Measurements from ENCODE around the gene CAP2.
"Not testable (repeated sequence)": the region's sequence is repeated elsewhere in the genome, so short reads cannot be mapped to it uniquely, and the experiment has no call there.

Gene CAP2

DNA sequence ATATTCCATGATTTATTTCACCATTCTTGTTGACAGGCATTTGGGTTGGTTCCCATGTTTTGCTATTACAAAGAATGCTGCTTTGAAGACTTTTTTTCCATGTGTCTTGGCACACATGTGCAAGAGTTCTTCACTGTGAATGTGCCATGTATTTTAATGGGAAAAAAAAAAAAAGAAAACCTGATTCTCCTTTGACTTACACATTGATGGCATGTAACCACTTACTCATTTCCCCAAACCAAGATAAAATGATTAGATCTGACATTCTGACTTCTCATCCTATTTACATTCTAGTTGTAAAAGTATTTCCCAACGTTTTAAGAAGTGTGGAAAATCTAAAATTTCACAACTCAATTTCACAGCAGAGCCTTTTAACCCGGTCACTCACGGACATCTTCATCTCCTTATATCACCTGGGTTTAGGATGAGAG is 4.4 kb downstream of the CAP2 start:
- no peak for DNase-seq

DNA sequence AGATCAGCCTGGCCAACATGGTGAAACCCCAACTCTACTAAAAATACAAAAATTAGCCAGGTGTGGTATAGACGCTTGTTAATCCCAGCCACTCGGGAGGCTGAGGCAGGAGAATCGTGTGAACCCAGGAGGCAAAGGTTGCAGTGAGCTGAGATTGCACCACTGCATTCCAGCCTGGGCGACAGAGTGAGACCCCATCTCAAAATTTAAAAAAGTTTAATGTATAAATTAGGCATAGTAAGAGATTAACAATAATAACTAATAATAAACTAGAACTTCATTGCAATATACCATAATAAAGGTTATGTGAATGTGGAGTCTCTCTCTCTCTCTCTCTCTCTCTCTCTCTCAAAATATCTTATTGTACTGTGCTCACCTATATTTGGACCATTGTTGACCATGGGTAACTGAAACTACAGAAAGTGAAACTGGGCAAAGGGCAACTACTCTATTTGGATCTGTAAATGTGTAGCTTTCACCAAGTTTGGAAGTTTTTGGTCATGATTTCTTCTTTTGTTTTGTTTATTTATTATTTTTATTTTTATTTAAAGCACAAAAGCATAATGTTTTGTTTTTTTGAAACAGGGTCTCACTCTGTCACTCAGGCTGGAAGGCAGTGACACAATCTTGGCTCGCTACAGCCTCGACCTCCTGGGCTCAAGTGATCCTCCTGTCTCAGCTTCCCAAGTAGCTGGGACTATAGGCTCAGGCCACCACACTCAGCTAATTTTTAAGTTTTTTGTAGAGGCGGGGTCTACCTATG is 12.0 kb downstream of the CAP2 start:
- not testable (repeated sequence) for DNase-seq

DNA sequence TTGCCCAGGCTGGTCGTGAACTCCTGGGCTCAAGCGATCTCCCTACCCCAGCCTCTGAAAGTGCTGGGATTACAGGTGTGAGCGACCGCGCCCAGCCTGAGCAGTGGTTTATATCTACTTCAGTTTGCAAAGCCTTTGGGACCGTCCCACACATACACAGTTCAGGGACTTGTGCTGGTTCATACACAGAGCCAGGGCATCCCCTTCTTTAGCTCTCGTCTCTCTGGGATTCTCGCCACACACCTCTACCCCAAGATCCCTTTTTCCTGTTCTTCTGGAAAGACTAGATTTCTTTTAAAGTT is 12.5 kb downstream of the CAP2 start:
- DNase-seq: no peak

DNA sequence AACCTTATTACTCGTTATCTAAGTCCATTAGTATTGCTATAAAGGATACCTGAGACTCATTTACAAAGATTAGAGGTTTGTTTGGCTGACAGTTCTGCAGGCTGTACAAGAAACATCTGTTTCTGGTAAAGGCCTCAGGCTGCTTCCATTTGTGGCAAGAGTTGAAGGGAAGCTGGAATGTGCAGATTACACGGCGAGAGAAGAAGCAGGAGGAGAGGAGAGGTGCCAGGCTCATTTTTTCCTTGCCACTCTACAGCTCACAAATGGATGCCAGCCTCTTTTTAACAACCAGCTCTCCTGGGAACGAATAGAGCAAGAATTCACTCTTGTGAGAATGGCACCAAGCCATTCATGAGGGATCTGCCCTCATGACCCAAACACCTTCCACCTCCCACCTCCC is 14.7 kb downstream of the CAP2 start:
- no peak for DNase-seq

DNA sequence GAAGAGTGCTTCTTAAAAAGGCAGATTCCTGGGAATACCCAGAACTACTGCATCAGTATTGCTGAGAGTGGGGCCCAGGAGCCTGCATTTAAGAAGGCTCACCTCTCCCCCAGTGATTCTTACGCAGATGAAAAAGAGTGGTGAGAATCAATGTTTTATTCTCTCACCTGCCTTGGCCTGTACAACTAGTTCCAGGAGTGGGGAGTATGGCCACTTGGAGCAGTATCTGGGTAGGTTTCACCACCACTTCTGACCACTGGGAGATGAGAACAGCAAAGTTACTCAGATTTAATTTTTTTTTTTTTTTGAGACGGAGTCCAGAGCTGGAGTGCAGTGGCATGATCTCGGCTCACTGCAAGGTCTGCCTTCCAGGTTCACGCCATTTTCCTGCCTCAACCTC is 16.9 kb downstream of the CAP2 start:
- DNase-seq: no peak

DNA sequence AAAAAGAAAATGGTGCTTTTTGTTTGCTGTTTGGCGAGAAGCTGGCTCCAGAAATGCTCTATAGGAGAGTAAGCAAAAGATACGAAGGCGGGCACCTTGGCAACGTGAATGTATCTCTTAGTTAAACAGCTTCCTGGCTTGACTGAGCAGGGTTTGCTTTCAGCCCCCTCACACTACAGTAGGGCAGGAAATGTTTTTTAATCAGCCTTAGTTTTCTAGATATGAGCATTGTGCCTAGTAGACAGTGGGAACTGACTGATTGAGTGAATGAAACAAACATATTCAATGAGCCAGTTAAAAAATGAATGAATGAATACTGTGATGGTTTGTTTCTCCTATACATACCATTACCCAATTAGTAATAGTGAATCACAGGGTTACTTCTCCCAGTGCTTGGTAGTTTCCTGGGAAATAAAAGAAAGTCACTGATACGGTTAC is 19.9 kb downstream of the CAP2 start:
- no peak for DNase-seq

DNA sequence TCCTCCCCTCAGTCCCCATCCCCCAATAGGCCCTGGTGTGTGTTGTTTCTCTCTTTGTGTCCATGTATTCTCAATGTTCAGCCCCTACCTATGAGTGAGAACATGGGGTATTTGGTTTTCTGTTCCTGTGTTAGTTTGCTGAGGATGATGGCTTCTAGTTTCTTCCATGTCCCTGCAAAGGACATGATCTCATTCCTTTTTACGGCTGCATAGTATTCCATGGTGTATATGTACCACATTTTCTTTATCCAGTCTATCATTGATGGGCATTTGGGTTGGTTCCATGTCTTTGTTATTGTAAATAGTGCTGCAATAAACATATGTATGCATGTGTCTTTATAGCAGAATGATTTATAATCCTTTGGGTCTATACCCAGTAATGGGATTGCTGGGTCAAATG is 21.0 kb downstream of the CAP2 start:
- DNase-seq: not testable (repeated sequence)

DNA sequence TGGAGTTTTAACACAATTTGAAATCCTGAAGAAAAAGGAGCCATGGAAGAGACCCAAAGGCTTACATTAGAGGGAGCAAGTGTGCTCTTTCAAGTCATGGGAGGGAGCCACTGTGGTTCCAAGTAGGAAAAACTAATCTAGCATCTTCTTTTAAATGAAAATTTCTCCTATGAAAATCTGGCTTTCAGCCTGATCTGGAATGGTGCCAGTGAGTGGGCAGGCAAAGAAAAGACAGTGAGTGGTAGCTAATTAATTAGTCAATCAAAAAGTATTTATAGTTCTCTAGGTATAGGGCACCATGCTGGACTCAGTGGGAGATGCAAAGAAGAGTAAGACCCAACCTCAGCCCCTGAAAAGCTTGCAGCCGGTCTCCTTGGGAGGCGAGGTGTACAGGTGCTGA is 21.9 kb downstream of the CAP2 start:
- DNase-seq: no peak

DNA sequence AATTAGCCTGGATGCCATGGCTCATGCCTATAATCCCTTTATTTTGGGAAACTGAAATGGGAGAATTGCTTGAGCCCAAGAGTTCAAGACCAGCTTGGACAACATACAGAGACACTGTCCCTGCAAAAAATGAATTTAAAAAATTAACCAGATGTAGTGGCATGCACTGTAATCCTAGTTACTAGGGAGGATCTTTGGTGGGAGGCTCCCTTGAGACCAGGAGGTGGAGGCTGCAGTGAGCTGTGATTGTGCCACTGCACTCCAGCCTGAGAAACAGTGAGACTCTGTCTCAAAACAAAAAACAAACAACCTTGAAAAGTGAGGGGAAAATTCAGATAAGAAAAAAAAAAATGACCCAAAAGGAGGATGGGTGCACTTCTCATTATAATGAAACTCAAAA is 23.4 kb downstream of the CAP2 start:
- DNase-seq: no peak

DNA sequence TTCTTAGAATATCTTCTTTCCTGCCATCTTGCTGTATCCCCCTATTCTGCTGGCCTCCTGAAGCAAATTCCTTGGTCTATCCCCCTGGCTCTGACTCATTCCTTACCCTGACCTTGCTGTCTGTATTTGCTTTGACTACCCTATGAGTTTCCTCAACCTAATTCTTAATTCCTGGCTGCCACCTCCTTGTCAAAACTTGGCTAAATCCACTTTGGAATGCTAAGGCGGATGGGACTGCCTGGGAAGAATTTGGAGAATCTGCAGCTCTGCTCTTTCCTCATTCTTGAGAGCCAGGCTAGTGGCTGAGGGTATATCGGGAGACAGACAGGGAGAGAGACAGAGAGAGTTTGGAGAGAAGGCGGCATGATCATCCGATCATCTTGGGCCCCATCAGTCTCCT is 24.4 kb downstream of the CAP2 start:
- no peak for DNase-seq

DNA sequence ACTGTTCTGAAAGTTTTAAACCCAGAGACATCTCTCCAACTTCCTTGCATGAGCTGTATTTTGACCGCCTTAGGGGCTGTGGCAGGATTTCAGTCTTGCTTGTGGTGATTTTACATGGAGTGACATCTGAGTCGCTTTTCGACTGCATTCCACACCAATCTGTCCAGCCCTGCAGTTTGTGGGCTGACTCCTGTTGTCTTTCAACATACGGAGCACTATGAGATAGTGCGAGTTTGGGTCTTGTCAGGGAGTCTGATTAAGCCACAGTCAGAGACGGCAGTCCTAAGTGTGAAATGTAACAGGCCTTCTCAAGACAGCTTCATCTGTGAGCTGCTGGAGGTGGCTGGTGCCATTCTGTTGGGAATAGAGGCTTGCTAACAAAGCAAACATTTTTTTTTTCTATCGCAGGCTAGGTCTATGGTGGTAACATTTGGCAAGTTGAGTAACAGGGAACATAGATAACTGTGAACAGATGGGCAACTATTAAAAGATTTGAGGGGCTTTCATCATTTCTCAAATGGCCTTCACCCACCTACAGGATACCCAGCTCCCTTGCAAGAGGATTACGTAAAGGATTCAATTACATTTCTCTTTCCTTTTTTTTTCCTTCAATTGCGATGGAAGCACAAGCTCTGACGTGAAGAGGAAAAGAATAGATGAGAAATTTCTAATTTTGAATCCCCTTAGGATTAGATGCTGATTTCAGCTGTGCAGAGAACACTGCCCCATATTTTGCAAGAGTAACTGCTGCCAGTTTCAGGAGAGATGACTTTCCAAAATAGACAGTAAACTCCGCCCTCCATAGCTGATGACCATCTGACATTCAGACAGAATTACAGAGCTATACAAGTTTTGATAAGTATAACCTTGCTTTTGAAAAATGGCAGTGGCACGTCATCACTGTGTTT is 25.1 kb downstream of the CAP2 start:
- no peak for DNase-seq

DNA sequence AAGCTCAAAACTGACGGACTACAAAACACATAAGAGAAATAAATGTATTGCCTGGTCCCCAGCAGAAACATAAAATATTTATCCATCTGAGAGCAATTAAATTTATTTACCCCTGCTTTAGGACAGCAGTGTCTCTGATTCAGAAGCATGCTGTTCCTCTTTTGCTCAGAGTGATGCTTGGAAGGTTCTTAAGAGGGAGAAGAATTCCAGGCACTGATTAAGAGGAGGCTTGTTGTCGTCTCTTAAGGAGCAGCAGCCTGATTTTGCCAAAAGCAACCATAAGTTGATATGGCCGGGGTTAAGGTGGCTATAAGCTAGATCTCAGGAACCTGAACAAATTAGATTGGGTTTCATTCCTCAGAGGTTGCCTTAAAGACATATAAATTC is 25.8 kb downstream of the CAP2 start:
- DNase-seq: no peak

DNA sequence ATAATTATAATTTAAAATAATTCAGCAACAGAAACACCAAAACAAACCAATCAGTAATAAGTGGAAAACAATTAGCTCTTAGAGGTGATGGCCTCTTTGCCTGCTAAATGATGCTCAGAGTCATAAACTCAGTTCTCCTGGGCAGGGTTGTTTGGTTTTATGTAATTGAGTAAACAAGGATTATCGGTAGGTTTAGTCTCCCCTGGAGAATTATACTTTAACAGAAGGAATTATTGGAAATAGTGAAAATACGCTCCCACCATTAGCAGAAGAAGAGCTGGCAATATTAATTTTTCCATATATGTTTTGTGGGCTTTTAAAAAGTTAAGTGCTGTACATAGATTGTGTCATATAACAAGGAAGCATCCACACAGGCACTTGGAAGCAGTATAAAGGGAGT is 27.0 kb downstream of the CAP2 start:
- DNase-seq: no peak

DNA sequence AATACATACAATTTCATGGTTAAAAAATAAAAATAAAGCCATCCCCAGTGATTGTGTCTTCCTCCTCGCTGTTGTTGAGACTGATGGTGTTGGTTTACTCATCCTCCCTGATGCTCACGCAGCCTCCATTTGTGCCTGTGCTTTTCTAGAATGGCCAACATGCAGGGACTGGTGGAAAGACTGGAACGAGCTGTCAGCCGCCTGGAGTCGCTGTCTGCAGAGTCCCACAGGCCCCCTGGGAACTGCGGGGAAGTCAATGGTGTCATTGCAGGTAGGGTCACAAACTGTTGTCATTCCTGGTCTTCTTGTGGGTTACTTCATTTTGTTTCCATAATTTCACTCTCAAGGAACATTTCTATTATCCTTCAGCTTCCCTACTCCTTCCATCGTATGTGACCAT is 28.0 kb downstream of the CAP2 start:
- DNase-seq: no peak

DNA sequence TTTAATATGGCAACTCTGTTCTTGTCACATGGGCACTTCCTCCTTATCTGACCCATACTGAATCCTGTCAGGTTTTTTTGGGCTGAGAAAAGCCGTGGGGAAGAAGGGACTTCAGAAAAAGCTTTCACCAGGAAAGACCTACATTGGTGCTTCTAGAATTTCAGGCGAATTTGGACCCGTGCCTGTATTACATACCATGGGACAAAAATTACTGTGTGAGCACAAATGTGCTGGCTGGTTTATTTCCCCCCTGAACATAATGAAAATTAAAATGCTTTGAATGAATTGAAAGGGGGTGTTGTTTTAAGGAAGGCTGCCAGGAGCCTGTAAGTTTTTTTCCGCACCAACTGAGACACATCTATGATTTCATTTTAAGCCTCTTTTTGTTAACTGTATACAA is 29.6 kb downstream of the CAP2 start:
- DNase-seq: no peak

DNA sequence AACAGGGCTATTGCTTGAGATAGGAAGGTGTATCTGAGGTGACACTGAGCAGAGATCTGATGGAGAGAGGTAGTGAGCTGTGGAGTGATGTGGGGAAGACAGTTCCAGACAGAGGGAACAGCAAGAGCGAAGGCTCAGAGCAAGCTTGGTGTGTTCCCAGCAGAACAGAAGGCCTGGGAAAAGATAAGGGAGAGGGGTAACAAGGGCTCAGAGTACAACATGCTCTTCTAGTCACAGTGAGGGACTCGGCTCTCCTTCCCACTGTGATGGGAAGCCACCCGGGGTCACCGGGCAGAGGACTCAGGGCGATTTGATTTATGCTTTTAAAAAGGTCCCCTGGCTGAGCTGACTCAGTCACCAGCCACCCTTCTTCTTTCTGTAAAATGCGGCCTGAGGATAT is 33.7 kb downstream of the CAP2 start:
- DNase-seq: no peak

DNA sequence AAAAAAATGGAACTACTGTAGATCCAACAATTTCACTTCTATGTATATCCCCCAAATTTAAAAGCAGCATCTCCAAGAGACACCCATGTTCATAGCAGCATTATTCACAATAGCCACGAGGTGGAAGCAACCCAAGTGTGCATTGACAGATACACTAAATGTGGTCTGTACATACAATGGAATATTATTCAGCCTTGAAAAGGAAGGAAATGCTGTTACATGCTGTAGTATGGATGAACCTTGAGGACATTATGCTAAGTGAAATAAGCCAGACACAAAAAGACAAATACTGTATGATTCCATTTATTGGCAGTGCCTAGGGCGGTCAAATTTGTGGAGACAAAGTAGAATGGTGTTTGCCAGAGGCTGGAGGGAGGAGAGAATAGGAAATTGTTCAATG is 34.2 kb downstream of the CAP2 start:
- no peak for DNase-seq

DNA sequence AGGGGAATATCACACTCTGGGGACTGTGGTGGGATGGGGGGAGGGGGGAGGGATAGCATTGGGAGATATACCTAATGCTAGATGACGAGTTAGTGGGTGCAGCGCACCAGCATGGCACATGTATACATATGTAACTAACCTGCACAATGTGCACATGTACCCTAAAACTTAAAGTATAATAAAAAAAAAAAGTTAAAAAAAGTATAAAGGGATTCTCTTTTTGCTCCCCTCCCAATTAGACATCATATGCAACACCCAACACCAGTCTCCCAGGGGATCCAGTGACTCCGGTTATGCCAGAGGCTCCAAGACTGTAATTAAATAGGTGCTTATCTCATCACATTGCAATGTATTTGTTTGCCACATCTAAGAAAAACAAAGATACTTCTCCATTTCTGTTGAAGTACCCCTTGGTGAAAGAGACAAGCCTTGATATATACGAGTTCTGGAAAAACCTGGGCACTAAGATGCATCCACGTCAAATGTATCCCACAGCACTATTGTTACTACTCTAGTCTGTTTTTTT is 35.3 kb downstream of the CAP2 start:
- DNase-seq: not testable (repeated sequence)

DNA sequence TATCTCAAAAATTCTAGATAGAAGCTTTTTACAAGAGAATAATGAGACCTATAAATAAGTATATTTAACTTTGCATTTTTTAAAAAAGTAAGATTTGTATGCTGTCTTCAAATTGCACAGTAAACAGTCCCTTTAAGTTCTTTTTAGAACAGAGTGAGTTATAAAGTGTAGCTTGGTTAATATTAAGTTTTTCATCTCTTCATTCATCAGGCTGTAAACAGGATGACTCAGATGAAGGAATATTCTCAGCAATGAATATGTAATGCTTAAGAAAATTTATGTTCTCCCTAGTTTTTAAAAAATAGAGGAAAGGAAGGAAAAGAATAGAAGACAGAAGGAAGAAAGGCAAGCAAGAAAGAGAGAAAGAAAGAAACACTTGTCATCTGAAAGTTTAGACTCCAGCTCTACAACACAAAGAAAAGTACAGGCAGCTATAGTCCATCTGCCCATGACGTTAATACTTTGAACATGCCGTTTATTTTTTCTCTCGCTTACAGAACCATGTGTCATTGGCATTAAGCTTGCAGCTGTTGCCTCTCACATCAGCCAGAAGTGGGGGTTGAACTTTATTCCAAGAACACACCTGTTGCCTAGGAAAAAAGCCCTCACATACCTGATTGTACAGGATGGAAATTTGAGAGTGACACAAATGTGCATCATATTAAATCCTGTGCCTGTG is 36.1 kb downstream of the CAP2 start:
- DNase-seq: no peak

DNA sequence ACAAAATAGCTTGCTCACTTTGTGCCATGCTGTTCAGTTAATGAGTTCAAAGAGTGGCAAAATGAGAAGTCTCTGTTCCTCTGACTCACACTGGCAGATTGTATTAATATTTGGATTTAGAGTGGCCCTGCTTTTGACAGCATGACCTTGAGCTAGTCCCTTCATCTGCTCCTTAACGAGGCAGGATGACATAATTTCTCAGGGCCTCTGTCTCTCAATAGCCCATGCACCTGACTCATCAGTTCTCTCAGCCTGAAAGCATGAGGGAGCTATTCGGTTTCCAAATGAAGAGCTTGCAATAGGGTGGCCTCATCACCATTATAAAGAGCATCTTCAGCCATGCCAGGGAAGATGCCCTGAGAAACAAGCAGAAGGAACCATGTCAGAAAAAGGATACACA is 38.2 kb downstream of the CAP2 start:
- no peak for DNase-seq

DNA sequence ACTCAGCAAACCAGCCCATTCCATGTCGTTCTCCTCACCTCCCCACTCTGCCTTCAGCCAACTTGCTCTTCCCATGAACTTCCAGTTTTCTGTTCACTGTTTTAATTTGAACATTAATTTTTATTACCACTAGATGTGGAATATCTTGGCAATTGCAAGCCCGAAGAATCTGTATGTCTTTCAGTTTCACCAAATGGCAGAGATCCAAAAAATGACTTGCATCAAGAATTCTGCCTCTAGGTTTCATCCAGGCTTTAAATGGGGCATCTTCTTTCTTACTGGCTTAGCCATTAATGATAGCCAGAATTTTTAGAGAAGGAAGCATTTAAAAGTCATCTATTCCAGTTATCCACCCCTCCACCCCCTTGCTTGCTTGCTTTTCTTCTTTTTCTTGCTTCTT is 39.0 kb downstream of the CAP2 start:
- DNase-seq: no peak

DNA sequence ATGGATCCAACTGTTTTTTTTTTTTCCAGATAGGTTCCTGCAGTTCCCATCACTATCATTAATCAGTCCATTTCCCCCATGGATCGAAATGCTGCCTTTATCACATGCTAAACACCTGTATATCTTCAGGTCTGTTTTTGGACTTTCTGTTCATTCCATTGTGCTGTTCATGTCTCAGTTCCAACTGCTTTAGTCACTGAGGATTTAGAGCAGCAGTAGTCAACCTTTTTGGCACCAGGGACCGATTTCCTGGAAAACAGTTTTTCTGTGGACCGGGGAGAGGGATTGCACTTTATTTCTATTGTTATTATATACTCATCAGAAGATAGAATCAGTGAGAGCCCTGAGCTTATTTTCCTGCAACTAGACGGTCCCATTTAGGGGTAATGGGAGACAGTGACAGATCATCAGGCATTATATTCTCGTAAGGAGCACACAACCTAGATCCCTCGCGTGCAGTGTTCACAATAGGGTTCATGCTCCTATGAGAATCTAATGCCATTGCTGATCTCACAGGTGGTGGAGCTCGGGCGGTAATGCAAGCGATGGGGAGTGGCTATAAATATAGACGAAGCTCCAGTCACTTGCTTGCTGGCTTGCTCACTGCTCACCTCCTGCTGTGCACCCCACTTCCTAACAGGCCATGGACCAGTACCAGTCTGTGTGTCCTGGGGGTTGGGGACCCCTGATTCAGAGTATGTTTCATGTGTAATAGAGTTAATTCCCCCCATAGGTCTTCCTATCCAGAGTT is 46.0 kb downstream of the CAP2 start:
- DNase-seq: no peak

DNA sequence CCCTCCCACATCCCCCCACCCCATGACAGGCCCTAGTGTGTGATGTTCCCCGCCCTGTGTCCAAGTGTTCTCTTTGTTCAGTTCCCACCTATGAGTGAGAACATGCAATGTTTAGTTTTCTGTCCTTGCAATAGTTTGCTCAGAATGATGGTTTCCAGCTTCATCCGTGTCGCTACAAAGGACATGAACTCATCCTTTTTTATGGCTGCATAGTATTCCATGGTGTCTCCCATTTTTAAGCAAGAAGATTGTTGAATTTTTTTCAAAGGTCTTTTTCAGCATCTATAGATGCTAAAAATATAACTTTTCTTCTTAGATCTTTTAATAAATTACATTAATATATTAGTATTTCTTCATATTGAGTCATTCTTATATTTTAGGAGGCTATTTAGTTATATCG is 47.4 kb downstream of the CAP2 start:
- DNase-seq: not testable (repeated sequence)
